ENCODE data around the gene SOCS3. TPM values are rescaled to one million over a fixed set of nuclear protein-coding genes. Genes with fewer than 3 reads are reported as not detected.
A peak's percentile ranks its signal among the peaks of the same experiment; 100 is the strongest.

The SOCS3 gene
- total and polyA plus RNA-seq, 5 experiments from 2014 or later: 0.86 to 43.9 (median 21.2) TPM

DNA sequence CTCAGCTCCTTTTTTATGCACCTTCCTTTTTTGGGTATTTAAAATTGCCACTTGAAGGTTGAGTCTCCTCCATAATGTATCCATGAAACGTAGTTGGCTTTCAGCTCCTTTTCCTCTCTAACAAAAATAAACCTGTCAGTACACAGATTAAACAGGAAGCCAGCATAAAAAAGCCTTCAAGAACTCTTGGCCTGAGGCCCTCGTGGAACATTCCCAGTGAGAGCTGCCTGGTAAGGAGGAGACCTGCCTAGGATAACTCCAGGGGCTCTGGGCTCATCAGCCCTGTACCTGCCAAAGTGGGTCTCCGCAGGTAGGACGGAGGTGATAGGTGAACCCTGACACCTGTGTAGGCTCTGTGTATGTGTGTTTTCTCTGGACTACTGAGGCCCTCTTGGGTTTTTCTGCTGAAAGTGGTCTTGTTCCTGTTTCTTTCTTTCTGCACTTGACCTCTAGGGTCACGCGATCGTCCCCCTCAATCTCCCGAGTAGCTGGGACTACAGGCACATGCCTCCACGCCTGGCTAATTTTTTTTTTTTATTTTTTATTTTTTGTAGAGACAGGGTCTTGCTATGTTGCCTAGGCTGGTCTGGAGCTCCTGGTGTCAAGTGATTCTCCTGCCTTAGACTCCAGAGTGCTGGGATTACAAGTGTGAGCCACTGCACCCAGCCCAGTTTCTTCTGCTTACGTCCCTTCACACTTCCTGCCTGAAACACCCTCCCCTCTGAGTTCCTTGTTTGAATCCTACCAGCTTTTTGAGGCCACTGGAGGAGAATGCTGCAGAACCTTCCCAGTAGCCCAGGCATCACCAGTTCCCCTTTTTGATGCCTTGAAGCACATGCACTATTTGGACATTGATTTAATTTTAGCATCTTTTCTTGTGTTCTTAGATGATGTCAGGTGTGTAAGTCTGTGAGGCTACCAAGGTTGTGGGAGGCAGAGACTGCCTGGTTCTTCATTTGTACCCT is 28.4 kb upstream of the SOCS3 start:
- no peaks in the 10 kb centered on the region for H3K9me3 Mint-ChIP-seq
- H3K27ac Mint-ChIP-seq: peak overlapping the region in 9 of 10 donors; percentile 42 to 93 (median 84)
- H3K36me3 Mint-ChIP-seq: peaks cover 0 to 33% (median 2%) of the 10 kb centered on the region in 3 donors
- peaks cover 35 to 87% (median 67%) of the 10 kb centered on the region in 4 donors for H3K4me1 Mint-ChIP-seq
- no peak for DNase-seq
- ATAC-seq: no peak
- no peaks in the 10 kb centered on the region for H3K27me3 Mint-ChIP-seq
- peak overlapping the region in 9 of 10 donors; percentile 33 to 79 (median 52) for H3K4me3 Mint-ChIP-seq
- POLR2A ChIA-PET: interaction anchor here (0.7 to 1.3 kb wide), 2 partner anchors 13 to 102 kb away, joined by 3 read pairs; no protein-coding TSS in a partner anchor

DNA sequence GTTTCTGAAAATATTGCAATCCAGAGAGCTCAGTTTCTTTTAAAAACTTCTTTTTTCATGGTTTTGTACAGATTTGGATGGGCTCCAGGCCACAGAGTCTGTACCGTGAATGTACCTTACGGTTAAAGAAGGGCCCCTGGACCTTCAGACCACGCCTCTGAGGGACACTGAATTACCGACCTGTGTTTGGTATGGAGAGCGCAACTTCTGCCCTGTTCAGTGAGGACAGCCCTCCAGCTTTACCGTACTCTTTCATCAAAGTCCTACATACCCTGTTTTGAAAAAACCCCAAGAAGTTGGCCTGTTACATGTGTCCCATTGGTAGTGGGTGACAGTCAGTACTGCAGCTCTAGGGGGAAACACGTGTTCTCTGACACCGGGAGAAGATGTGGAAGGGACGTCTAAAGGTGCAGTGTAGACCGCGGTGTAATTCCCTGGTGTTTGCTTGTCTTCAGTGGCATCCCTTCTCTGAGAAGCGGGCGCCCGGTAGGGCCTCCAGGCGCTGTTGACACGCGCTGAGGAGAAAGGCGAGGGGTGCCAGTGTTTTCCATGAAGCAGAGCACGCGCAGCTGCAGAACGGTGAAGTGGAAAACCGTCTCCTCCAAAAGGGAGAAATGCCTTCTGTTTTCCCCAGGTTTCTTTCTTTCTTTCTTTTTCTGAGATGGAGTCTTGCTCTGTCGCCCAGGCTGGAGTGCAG is 24.8 kb upstream of the SOCS3 start:
- Mint-ChIP-seq H3K4me3 (peak overlapping the region; percentile 4 to 85 (median 70)), H3K4me1 (peaks cover 46 to 94% (median 88%) of the 10 kb centered on the region in 4 donors), H3K27ac (peak overlapping the region; percentile 88 to 96 (median 92)), H3K9me3 (no peaks in the 10 kb centered on the region), H3K27me3 (no peaks in the 10 kb centered on the region), H3K36me3 (peaks cover 0 to 40% (median 0%) of the 10 kb centered on the region in 3 donors)
- DNase-seq (no peak), ATAC-seq (peak; percentile 31 to 34)
- POLR2A ChIA-PET: interaction anchor here (0.9 to 1.0 kb wide), 2 partner anchors 18 to 20 kb away, joined by 3 to 4 read pairs; no protein-coding TSS in a partner anchor

DNA sequence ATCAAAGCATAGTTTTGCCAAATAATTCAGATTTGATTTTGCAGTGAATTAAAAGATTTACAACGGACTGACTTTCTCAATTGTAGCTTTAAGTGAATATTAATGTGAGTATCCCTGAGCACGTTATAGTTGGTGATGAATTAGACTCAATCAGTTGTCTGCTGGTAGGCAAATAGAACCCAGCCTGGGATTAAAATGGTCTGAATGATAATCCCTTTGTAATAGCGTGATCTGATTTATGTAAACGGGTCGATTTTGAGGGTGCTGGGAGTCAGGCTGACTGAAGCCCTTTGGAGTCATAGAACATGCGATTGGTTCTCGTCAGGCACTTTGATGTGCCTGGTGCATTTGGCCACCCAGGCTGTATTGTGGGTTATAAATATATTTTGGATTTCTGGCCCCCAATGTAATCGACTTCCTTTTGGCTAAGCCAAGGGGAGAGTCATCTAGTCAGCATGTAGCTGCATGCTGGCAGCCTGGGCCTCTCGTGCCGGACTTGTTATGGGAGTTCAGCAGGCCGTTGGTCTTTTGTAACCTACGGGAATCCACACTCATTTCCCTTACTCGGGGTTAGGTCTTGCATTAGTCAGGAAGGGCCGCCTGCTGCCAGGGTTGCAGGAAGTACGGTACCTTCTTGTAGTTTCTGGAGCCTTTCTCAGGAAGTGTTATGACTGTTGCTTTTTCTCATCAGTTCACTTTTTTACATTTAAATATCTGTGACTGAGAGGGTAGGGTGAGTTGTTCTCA is 24.0 kb upstream of the SOCS3 start:
- peaks cover 0 to 40% (median 0%) of the 10 kb centered on the region in 3 donors for H3K36me3 Mint-ChIP-seq
- DNase-seq (no peak), ATAC-seq (peak in 1 of 2 donors; percentile 41)
- peak overlapping the region; percentile 4 to 83 (median 68) for H3K4me3 Mint-ChIP-seq
- POLR2A ChIA-PET: interaction anchor here (0.7 to 1.0 kb wide), 3 partner anchors 19 to 28 kb away, joined by 3 to 4 read pairs (median 3); no protein-coding TSS in a partner anchor
- H3K27ac Mint-ChIP-seq: peak overlapping the region; percentile 88 to 96 (median 92)
- H3K27me3 Mint-ChIP-seq: no peaks in the 10 kb centered on the region
- no peaks in the 10 kb centered on the region for H3K9me3 Mint-ChIP-seq
- peaks cover 50 to 94% (median 91%) of the 10 kb centered on the region in 4 donors for H3K4me1 Mint-ChIP-seq

DNA sequence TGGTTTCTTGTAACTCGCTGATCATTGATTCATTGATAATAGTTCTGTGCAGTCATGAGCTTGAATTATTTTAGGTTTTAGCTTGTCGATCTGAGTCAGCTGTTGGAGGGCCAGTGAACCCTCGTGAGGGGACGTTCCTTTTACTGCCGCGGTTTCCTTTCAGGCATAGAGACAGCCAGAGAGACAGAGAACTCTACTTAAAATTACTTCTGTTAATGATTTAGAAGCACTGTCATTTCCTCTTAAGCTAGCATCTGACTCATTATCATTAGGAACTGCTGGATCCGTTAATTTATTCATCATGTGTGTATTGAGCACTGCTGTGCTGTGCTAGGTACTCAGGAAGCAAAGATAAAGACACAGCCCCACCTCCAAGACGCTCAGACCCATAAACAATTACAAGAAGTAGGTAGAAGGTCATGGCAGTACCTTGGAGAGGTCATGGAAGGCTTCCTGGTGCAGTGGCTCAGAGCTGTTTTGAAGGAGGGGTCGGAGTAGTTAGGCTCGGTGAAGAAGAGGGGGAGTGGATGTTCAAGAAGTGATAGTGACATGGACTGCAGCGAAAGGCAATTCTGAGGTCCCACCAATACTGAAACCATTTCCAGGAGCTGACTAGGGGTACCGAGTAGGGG is 21.8 kb upstream of the SOCS3 start:
- Mint-ChIP-seq H3K4me3 (peak overlapping the region; percentile 32 to 95 (median 72)), H3K27me3 (no peaks in the 10 kb centered on the region), H3K36me3 (peaks cover 0 to 33% (median 0%) of the 10 kb centered on the region in 3 donors), H3K27ac (peak overlapping the region; percentile 35 to 91 (median 77)), H3K9me3 (no peaks in the 10 kb centered on the region), H3K4me1 (peaks cover 39 to 78% (median 76%) of the 10 kb centered on the region in 4 donors)
- POLR2A ChIA-PET: no interaction called here
- ATAC-seq: peak; percentile 7 to 34
- DNase-seq: peak in 1 of 10 donors; percentile 29

GRCh38 chr17:78380370-78380769 is 20.5 kb upstream of the SOCS3 start:
- DNase-seq: no peak
- peak overlapping the region; percentile 51 to 97 (median 94) for H3K4me3 Mint-ChIP-seq
- no peaks in the 10 kb centered on the region for H3K27me3 Mint-ChIP-seq
- peaks cover 0 to 30% (median 0%) of the 10 kb centered on the region in 3 donors for H3K36me3 Mint-ChIP-seq
- H3K27ac Mint-ChIP-seq: peak overlapping the region; percentile 49 to 88 (median 75)
- peaks cover 32 to 67% (median 63%) of the 10 kb centered on the region in 4 donors for H3K4me1 Mint-ChIP-seq
- no peaks in the 10 kb centered on the region for H3K9me3 Mint-ChIP-seq
- POLR2A ChIA-PET: interaction anchor here (0.7 kb wide), 1 partner anchor 31 kb away, joined by 3 read pairs; no protein-coding TSS in a partner anchor
- no peak for ATAC-seq

GRCh38 chr17:78379131-78379491 is 19.2 kb upstream of the SOCS3 start:
- H3K27me3 Mint-ChIP-seq: no peaks in the 10 kb centered on the region
- H3K36me3 Mint-ChIP-seq: peaks cover 0 to 27% (median 0%) of the 10 kb centered on the region in 3 donors
- peak overlapping the region; percentile 71 to 95 (median 94) for H3K27ac Mint-ChIP-seq
- no peak for ATAC-seq
- H3K9me3 Mint-ChIP-seq: no peaks in the 10 kb centered on the region
- no peak for DNase-seq
- H3K4me3 Mint-ChIP-seq: peak overlapping the region; percentile 85 to 97 (median 94)
- POLR2A ChIA-PET: interaction anchor here (0.6 to 2.2 kb wide), 10 partner anchors 12 to 463 kb away, joined by 3 to 9 read pairs (median 4); no protein-coding TSS in a partner anchor
- H3K4me1 Mint-ChIP-seq: peaks cover 26 to 54% (median 50%) of the 10 kb centered on the region in 4 donors

DNA sequence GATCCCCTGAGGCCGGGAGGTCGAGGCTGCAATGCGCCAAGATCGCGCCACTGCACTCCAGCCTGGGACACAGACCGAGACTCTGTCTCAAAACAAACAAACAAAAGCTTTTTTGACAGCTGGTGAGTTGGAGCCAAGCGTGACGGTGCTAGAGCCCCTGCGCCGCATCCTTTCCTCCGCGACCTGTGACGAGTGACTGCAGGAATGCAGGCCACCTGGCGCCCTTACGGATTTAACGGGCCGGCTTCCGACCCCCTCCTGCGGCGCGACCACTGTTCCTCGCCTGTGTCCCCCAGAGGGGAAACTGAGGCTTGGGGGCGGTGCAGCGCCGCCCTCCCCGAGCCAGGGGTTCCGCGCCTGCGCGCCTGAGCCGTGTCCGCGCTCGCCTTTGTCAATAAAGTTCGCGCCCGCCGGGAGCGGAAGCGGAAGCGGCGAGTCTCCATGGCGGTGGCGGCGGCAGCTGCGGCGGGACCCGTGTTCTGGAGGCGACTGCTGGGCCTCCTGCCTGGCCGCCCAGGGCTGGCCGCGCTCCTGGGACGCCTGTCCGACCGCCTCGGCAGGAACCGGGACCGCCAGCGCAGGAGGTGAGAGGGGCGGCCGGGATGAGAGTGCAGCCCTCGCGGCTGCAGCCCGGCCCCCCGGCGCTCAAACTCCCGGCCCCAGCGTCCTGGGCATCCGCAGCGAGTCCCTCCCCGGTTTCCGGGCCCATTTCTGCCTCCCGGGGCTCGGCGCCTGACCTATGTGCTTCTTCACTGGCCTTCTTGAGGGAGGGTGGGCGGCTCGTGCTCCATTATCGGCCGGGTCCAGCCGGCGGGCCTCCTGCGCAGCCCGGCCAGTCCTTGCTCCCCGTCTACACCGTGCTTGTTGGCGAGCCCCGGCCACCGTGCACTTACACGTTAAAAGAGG is 18.6 kb upstream of the SOCS3 start, which contains the start of gene PGS1:
Gene PGS1 (plus strand): TSS at position 425 of the 906 bp plus-strand sequence. CDS start 17 bp downstream, at position 442.
- Mint-ChIP-seq H3K4me1 (peaks cover 21 to 48% (median 44%) of the 10 kb centered on the region in 4 donors), H3K4me3 (peak within 1 kb of the TSS; percentile 85 to 97 (median 94)), H3K27ac (peak within 1 kb of the TSS; percentile 71 to 95 (median 94)), H3K27me3 (no peaks in the 10 kb centered on the region), H3K36me3 (peaks cover 0 to 27% (median 0%) of the 10 kb centered on the region in 3 donors), H3K9me3 (no peaks in the 10 kb centered on the region)
- POLR2A ChIA-PET: interaction anchor here (0.6 to 2.2 kb wide), 14 partner anchors 13 to 464 kb away, joined by 3 to 9 read pairs (median 5); no protein-coding TSS in a partner anchor
- DNase-seq (peak; percentile 66 to 91 (median 80)), ATAC-seq (peak; percentile 80 to 82)

- no peak for DNase-seq
- peaks cover 19 to 41% (median 38%) of the 10 kb centered on the region in 4 donors for H3K4me1 Mint-ChIP-seq
- peak overlapping the region; percentile 69 to 97 (median 94) for H3K4me3 Mint-ChIP-seq
- H3K9me3 Mint-ChIP-seq: no peaks in the 10 kb centered on the region
- POLR2A ChIA-PET: interaction anchor here (0.7 to 2.2 kb wide), 11 partner anchors 13 to 126 kb away, joined by 3 to 9 read pairs (median 5); no protein-coding TSS in a partner anchor
- peak overlapping the region in 8 of 10 donors; percentile 43 to 94 (median 66) for H3K27ac Mint-ChIP-seq
- H3K36me3 Mint-ChIP-seq: peaks cover 0 to 26% (median 0%) of the 10 kb centered on the region in 3 donors
- H3K27me3 Mint-ChIP-seq: no peaks in the 10 kb centered on the region
- ATAC-seq: no peak
These were observed 18.0 kb upstream of the SOCS3 start for GRCh38 chr17:78377858-78378224.

- no peak for DNase-seq
- H3K27me3 Mint-ChIP-seq: no peaks in the 10 kb centered on the region
- H3K36me3 Mint-ChIP-seq: peaks cover 0 to 12% (median 0%) of the 10 kb centered on the region in 3 donors
- H3K4me3 Mint-ChIP-seq: peak overlapping the region in 6 of 10 donors; percentile 2 to 45 (median 21)
- ATAC-seq: no peak
- peaks cover 7 to 26% (median 23%) of the 10 kb centered on the region in 4 donors for H3K4me1 Mint-ChIP-seq
- no peaks in the 10 kb centered on the region for H3K9me3 Mint-ChIP-seq
- POLR2A ChIA-PET: interaction anchor here (0.5 kb wide), 1 partner anchor 282 kb away, joined by 3 read pairs; no protein-coding TSS in a partner anchor
- H3K27ac Mint-ChIP-seq: peak overlapping the region in 1 of 10 donors; percentile 1
These were observed 16.3 kb upstream of the SOCS3 start for GRCh38 chr17:78376161-78376560.

- POLR2A ChIA-PET: no interaction called here
- H3K27me3 Mint-ChIP-seq: no peaks in the 10 kb centered on the region
- H3K4me3 Mint-ChIP-seq: no peak overlapping the region
- H3K36me3 Mint-ChIP-seq: peaks cover 0 to 6% (median 0%) of the 10 kb centered on the region in 3 donors
- H3K9me3 Mint-ChIP-seq: no peaks in the 10 kb centered on the region
- DNase-seq (no peak), ATAC-seq (no peak)
- H3K4me1 Mint-ChIP-seq: peaks cover 7 to 20% (median 18%) of the 10 kb centered on the region in 4 donors
- H3K27ac Mint-ChIP-seq: peak overlapping the region in 2 of 10 donors; percentile 1 to 25
These were observed 15.7 kb upstream of the SOCS3 start for GRCh38 chr17:78375401-78376151.
